GM19467 (cell line): ENCODE data around the gene DHRS3.
"Not testable (repeated sequence)": the region's sequence is repeated elsewhere in the genome, so short reads cannot be mapped to it uniquely, and the experiment has no call there.

ENCODE experiments used
- ATAC-seq: cut with Tn5 transposase; IDR thresholded peaks from one replicate; pipeline ENCODE4 v1.9.1; 2021; ENCODE audit warnings: mild to moderate bottlenecking, moderate library complexity; ENCODE audit not compliant: unreplicated experiment

Gene DHRS3

GRCh38 chr1:12525311-12526181 is 92.5 kb downstream of the DHRS3 start:
- ATAC-seq = no peak

GRCh38 chr1:12524266-12524665 is 93.7 kb downstream of the DHRS3 start:
- no peak for ATAC-seq

GRCh38 chr1:12522780-12523179 is 95.2 kb downstream of the DHRS3 start:
- not testable (repeated sequence) for ATAC-seq

GRCh38 chr1:12521096-12521495 is 96.9 kb downstream of the DHRS3 start:
- no peak for ATAC-seq

- no peak for ATAC-seq
Observed at GRCh38 chr1:12519693-12520364, 98.2 kb downstream of the DHRS3 start.

- no peak for ATAC-seq
Observed at GRCh38 chr1:12518931-12519692, 98.9 kb downstream of the DHRS3 start.
